ENCODE measurements around the gene BICD2. TPM values are rescaled to one million over a fixed set of nuclear protein-coding genes. Genes with fewer than 3 reads are reported as not detected.

BICD2 gene
- total and polyA plus RNA-seq, 2 donors (not counting 1 experiment from before 2014, with no cell fraction given): 33.2 to 49.5 TPM

GRCh38 chr9:92717201-92718085, 47.2 kb downstream of the BICD2 start:
- no peaks in the 10 kb centered on the region for H3K27me3 ChIP-seq (replicated peaks in 1 of 4; ENCODE audit: control extremely low read depth in 1 of 4, control insufficient read depth in 3 of 4, insufficient read depth in 4 of 4, low read length in 3 of 4)
- ChIA-PET POLR2A (interaction anchor here (1.2 to 1.6 kb wide), 2 partner anchors 46 to 53 kb away, joined by 3 to 4 read pairs; no protein-coding TSS in a partner anchor), CTCF (interaction anchor here (1.0 to 10.2 kb wide), 15 partner anchors 12 to 237 kb away, joined by 3 to 203 read pairs (median 6); partner anchors contain the start of genes BICD2 and IPPK)
- DNase-seq: no peak
- no peaks in the 10 kb centered on the region for H3K9me3 ChIP-seq (ENCODE audit: control extremely low read depth in 1 of 3, control insufficient read depth in 2 of 3, insufficient read depth in 1 of 3, low read length in 2 of 3)
- H3K9ac ChIP-seq (ENCODE audit: low read length): no peak overlapping the region
- H3K79me2 ChIP-seq (ENCODE audit: control insufficient read depth, insufficient read depth, low read length): peaks cover 66% of the 10 kb centered on the region
- intact Hi-C loops (cut with micrococcal nuclease): loop anchor here (2.0 kb wide), 1 partner anchor 47 kb away; the partner anchor contains the start of gene BICD2
- H3K27ac Mint-ChIP-seq: peak overlapping the region; percentile 20
- no peak overlapping the region for H2AFZ ChIP-seq (ENCODE audit: insufficient read depth, low read depth, low read length, poor library complexity, severe bottlenecking)
- no peak overlapping the region for H3K4me3 ChIP-seq (ENCODE audit: control extremely low read depth in 1 of 5, extremely low read depth in 1 of 5, insufficient read depth in 1 of 5, low read depth in 2 of 5, low read length in 4 of 5)
- H3K4me1 ChIP-seq (ENCODE audit: control insufficient read depth in 2 of 2, insufficient read depth in 2 of 2, low read length in 2 of 2): peaks cover 30 to 67% of the 10 kb centered on the region in 2 donors
- no peak for ATAC-seq (ENCODE audit: low read depth)
- 87% methylated on average over 19 of the region's 21 CpGs for WGBS (ENCODE audit: insufficient coverage)
- peaks cover 41% of the 10 kb centered on the region for H4K20me1 ChIP-seq (ENCODE audit: control insufficient read depth, insufficient read depth, low read length, poor library complexity, severe bottlenecking)
- H3K27me3 Mint-ChIP-seq: no peaks in the 10 kb centered on the region
- H3K36me3 ChIP-seq (replicated peaks in 1 of 2; ENCODE audit: control extremely low read depth in 1 of 2, control insufficient read depth in 1 of 2, extremely low read depth in 1 of 2, insufficient read depth in 2 of 2, low read length in 1 of 2): peaks cover 3 to 89% of the 10 kb centered on the region in 2 experiments
- peak overlapping the region; percentile 3 for H3K4me2 ChIP-seq (replicated peaks; ENCODE audit: low read depth, low read length, poor library complexity, severe bottlenecking)
- peaks cover 56% of the 10 kb centered on the region for H3K4me1 Mint-ChIP-seq
- no peak overlapping the region for H3K27ac ChIP-seq (ENCODE audit: low read length in 2 of 2)
- H3K9me3 Mint-ChIP-seq (ENCODE audit: insufficient read depth): no peaks in the 10 kb centered on the region
- H3K4me3 Mint-ChIP-seq: no peak overlapping the region
- TF ChIP-seq EZH2 (IDR thresholded peaks at IDR 0.05; ENCODE audit: borderline replicate concordance, insufficient read depth, low read depth, low read length, poor library complexity, severe bottlenecking) (no peak), CTCF (IDR thresholded peaks at IDR 0.05) (no peak)
